Measurements from ENCODE around the gene ELMO1.

Gene ELMO1

DNA sequence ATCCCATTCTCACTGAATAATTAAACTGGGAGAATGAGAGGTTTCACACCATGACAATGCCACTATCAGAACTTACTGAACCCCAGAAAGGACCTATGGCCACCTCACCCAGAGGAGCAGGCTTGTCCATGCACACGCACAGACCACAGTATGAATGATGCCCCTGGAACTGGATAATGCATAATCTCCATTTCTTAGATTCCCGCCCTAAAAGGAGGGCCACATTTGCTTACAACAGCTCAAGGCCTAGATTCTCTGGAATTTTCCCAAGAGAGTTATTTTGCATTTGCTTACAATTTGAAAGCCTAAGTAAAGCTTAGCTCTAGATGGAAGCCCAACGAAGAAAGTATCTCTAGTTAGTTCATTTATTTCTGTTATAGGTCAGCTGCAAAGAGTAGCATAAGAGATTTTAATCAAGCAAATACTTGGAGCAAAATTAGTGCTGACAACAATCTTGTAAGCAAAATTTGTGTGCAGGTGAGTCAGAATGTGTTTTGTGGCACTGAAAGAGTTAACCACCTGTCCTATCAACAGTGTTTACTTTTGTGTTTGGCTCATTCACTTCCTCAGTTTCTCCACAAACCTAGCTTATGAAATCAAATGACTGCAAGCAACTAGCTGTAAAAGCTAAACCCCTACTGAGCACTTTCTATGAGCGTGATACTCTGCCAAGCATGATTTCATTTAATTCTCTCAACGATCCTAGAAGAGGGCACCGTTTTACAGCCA is 32.1 kb downstream of the ELMO1 start:
- DNase-seq (ENCODE audit: extremely low spot score) = no peak
- TF ChIP-seq BHLHE40 (IDR thresholded peaks at IDR 0.05; ENCODE audit: borderline replicate concordance) = no peak
- TF ChIP-seq NFRKB (IDR thresholded peaks at IDR 0.05) = no peak
- TF ChIP-seq FOXM1 (IDR thresholded peaks at IDR 0.05; ENCODE audit: borderline replicate concordance) = no peak
- no peak for TF ChIP-seq L3MBTL2 (conservative IDR thresholded peaks at IDR 0.05)
- TF ChIP-seq TARDBP (IDR thresholded peaks at IDR 0.05) = no peak
- no peak for TF ChIP-seq FOXK2 (IDR thresholded peaks at IDR 0.05)
- no peak for TF ChIP-seq LEF1 (IDR thresholded peaks at IDR 0.05; ENCODE audit: borderline replicate concordance)
- TF ChIP-seq HDGF (IDR thresholded peaks at IDR 0.05; ENCODE audit: borderline replicate concordance) = no peak
- TF ChIP-seq, protein P1, sequence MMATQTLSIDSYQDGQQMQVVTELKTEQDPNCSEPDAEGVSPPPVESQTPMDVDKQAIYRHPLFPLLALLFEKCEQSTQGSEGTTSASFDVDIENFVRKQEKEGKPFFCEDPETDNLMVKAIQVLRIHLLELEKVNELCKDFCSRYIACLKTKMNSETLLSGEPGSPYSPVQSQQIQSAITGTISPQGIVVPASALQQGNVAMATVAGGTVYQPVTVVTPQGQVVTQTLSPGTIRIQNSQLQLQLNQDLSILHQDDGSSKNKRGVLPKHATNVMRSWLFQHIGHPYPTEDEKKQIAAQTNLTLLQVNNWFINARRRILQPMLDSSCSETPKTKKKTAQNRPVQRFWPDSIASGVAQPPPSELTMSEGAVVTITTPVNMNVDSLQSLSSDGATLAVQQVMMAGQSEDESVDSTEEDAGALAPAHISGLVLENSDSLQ (IDR thresholded peaks at IDR 0.05) = no peak
- ChIA-PET POLR2A (no interaction called here), CTCF (no interaction called here)

DNA sequence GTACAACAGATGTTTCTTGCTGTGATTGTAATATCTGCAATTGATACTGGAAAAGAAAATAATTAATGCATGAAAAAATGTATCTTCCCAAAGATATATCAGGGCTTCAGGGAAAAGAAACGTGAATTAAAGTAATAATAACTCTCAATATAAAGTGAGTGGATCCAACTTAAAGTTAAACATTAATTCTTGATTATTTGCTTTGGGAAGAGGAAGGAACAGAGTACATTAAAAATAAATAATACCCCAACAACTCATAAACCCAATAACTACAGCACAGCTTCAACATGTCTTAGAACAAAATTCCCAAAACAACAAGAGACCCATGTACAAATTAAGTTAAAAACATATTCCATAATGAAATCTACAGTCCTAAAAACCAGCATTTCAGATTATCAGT is 33.0 kb downstream of the ELMO1 start:
- POLR2A ChIA-PET = no interaction called here
- TF ChIP-seq NFRKB (IDR thresholded peaks at IDR 0.05) (no peak), ZNF384 (IDR thresholded peaks at IDR 0.05) (no peak)
- CTCF ChIA-PET = no interaction called here
- no peak for DNase-seq (ENCODE audit: extremely low spot score)

DNA sequence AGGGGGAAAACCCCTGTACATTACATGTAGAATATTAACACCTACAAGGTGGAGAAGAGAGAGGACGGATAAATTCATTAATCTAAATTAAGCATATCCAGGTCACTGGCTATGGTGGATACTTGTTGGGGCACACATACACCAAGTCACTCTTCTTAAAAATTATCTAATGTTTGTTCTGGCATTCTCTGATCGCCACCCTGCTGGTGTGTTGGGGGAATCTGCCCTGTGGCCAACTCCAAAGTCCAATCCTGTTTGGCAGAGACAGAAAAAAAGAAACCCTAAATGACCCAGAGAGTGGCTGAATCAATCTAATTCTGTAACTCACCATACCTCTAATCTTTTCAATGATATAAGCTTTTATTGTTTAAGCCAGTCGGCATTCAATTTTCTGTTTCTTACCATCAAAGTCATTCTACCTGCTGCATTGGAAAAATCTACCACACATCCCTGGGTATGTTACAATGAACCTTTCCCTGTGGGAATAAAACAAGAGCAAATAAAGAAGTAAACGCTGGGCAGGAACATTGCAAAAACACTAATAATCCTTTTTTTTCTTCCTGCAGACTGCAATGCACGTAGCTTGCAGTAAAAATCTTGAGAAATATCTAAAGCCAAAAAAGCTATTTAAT is 34.2 kb downstream of the ELMO1 start:
- TF ChIP-seq ELF4 (IDR thresholded peaks at IDR 0.05) (no peak), BHLHE40 (IDR thresholded peaks at IDR 0.05; ENCODE audit: borderline replicate concordance) (no peak)
- TF ChIP-seq, protein P1 (IDR thresholded peaks at IDR 0.05) = no peak
- no peak for DNase-seq (ENCODE audit: extremely low spot score)

DNA sequence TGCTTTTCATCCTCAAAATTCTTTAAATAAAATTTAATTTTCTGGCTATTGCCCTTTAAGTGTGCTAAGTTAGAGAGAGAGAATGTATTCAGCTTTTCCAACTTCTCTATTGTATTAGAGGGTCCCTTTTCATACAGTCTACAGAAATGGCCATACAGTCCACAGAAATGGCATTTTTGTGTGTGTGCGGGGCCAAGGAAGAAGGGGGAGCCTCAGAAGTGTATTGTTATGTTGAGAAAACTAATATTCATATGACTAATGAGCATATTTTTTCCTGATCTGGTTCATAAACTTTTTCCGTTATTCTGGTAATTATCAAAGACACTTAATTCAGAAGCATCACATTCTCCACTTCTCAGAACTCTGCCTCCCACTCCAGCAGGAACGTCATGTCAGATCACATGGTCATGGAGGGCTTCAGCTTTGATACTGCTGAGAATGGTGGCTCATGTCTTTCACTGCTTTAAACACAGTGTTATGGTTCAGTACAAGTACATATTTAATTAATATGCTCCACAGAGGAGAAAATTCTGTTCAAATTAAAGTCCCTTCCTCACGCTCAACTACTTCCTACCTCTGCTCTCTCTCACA is 37.1 kb downstream of the ELMO1 start:
- CTCF ChIA-PET = no interaction called here
- POLR2A ChIA-PET = no interaction called here
- DNase-seq (ENCODE audit: extremely low spot score) = no peak
- TF ChIP-seq ELF4 (IDR thresholded peaks at IDR 0.05) (no peak), TARDBP (IDR thresholded peaks at IDR 0.05) (no peak), CTBP1 (IDR thresholded peaks at IDR 0.05; ENCODE audit: borderline replicate concordance) (no peak), ZNF384 (IDR thresholded peaks at IDR 0.05) (no peak), L3MBTL2 (conservative IDR thresholded peaks at IDR 0.05) (no peak), BHLHE40 (IDR thresholded peaks at IDR 0.05; ENCODE audit: borderline replicate concordance) (no peak), FOXK2 (IDR thresholded peaks at IDR 0.05) (no peak)
- TF ChIP-seq, protein P1 (IDR thresholded peaks at IDR 0.05) = no peak

More for the DNA sequence above, 34.2 kb downstream of the ELMO1 start:
- ChIA-PET POLR2A (no interaction called here), CTCF (no interaction called here)

DNA sequence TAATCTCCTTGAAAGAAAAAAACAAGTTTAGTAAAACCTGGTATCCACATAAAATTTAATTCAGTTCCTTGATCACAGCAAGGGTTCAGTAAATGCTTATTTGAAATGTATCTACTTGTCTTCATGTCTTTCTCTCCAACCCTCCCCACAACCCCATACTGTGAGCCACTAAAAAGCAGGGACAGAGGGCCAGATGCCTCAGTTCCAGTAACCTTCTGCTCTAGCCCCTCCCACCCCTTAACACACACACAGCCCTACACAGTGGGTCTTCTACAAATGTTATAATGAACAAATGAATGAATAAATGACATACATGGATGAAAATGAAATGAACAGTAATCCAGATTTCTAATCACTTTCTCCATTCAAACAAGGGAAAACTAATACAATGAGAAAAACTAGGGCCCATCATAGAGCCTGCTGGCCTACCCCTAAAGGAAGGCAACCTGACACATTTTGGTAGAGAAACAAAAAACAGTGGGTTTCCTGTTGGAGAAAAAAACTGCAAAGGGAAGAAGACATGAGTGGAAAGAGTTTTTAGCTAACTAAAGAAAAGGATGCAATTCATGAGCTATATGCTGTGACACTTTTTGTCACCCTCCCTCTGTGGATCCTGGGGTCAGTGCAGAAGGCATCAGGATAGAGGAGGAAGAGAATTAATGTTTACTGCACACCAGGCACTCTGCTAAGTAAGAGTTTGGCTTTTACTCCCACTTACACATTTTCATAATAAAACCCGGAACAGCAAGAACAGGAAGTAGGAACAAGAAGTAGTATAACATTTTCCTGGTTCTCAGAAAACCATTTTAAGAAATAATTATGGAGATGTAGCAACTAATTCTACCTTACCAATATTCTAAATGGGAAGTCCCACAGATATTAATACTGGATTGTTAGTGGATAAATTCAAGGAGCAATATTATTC is 38.1 kb downstream of the ELMO1 start:
- ChIA-PET CTCF (no interaction called here), POLR2A (no interaction called here)
- no peak for DNase-seq (ENCODE audit: extremely low spot score)
- TF ChIP-seq FOXA1 (IDR thresholded peaks at IDR 0.05) = no peak
- no peak for TF ChIP-seq NFRKB (IDR thresholded peaks at IDR 0.05)
- TF ChIP-seq LEF1 (IDR thresholded peaks at IDR 0.05; ENCODE audit: borderline replicate concordance) = no peak
- no peak for TF ChIP-seq SP1 (IDR thresholded peaks at IDR 0.05)
- no peak for TF ChIP-seq ELF4 (IDR thresholded peaks at IDR 0.05)
- TF ChIP-seq HDGF (IDR thresholded peaks at IDR 0.05; ENCODE audit: borderline replicate concordance) = no peak
- TF ChIP-seq ZNF384 (IDR thresholded peaks at IDR 0.05) = no peak
- TF ChIP-seq, protein P1 (IDR thresholded peaks at IDR 0.05) = no peak
- TF ChIP-seq TARDBP (IDR thresholded peaks at IDR 0.05) = no peak
- no peak for TF ChIP-seq CTBP1 (IDR thresholded peaks at IDR 0.05; ENCODE audit: borderline replicate concordance)
- TF ChIP-seq SUZ12 (IDR thresholded peaks at IDR 0.05) = no peak
- no peak for TF ChIP-seq BHLHE40 (IDR thresholded peaks at IDR 0.05; ENCODE audit: borderline replicate concordance)

DNA sequence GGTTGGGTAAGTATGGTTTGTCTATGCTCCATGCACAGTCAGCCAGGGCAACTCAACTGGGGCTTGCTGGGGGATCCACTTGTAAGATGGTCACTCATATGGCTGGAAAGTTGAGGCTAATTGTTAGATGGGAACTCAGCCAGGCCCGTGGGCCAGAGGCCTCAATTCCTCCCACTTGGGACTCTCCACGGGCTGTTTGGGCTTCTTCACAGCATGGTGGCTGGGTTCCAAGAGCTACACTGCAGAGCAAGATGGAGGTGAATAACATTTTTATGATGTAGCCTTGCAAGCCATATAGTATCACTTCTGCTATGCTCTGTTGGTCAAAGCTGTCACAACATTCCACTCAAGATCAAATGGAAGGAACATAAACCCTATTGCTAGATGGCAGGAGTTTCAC is 39.2 kb downstream of the ELMO1 start:
- ChIA-PET POLR2A (no interaction called here), CTCF (no interaction called here)
- no peak for TF ChIP-seq SUZ12 (IDR thresholded peaks at IDR 0.05)
- no peak for TF ChIP-seq L3MBTL2 (conservative IDR thresholded peaks at IDR 0.05)
- no peak for TF ChIP-seq NFRKB (IDR thresholded peaks at IDR 0.05)
- no peak for TF ChIP-seq FOXK2 (IDR thresholded peaks at IDR 0.05)
- TF ChIP-seq FOXA1 (IDR thresholded peaks at IDR 0.05) = no peak
- TF ChIP-seq BHLHE40 (IDR thresholded peaks at IDR 0.05; ENCODE audit: borderline replicate concordance) = no peak
- TF ChIP-seq LEF1 (IDR thresholded peaks at IDR 0.05; ENCODE audit: borderline replicate concordance) = no peak
- no peak for TF ChIP-seq SP1 (IDR thresholded peaks at IDR 0.05)
- no peak for TF ChIP-seq TARDBP (IDR thresholded peaks at IDR 0.05)
- TF ChIP-seq CTBP1 (IDR thresholded peaks at IDR 0.05; ENCODE audit: borderline replicate concordance) = no peak
- TF ChIP-seq ZNF384 (IDR thresholded peaks at IDR 0.05) = no peak
- no peak for TF ChIP-seq FOXM1 (IDR thresholded peaks at IDR 0.05; ENCODE audit: borderline replicate concordance)
- no peak for TF ChIP-seq ARNT (IDR thresholded peaks at IDR 0.05)
- TF ChIP-seq, protein P1 (IDR thresholded peaks at IDR 0.05) = no peak
- DNase-seq (ENCODE audit: extremely low spot score) = no peak
